HepG2 (cell line): ENCODE results near the gene DLST. TPM values are rescaled to one million over a fixed set of nuclear protein-coding genes. Genes with fewer than 3 reads are reported as not detected.

ENCODE experiments used
- CAMTA2 ChIP-seq: sonication (generic); formaldehyde crosslinking; IDR thresholded peaks from 2 replicates; pipeline ENCODE4 v1.4.0; 2020; ENCODE audit warnings: mild to moderate bottlenecking, missing genetic modification reagents, borderline replicate concordance
- FOXC1 ChIP-seq: sonication (generic); formaldehyde crosslinking; IDR thresholded peaks from 2 replicates; pipeline ENCODE4 v1.8.0; 2022; ENCODE audit warnings: mild to moderate bottlenecking, missing genetic modification reagents, borderline replicate concordance
- FOXM1 ChIP-seq: sonication (generic); formaldehyde crosslinking; IDR thresholded peaks from 2 replicates; pipeline ENCODE4 v1.5.0; 2020; ENCODE audit warnings: missing genetic modification reagents
- FOXP4 ChIP-seq: sonication (generic); formaldehyde crosslinking; IDR thresholded peaks from 2 replicates; pipeline ENCODE4 v1.4.0; 2020; ENCODE audit warnings: missing genetic modification reagents
- GABPA ChIP-seq, 2 experiments: IDR thresholded peaks; 2 replicates each; pipeline ENCODE4 v1.6.1; 2011 to 2016; ENCODE audit warnings: low read depth in 2 of 2, low read length in 1 of 2, missing biosample characterization in 1 of 2, missing genetic modification characterization in 1 of 2
- GABPB1 ChIP-seq: IDR thresholded peaks from 2 replicates; pipeline ENCODE4 v1.6.1; 2016; ENCODE audit warnings: mild to moderate bottlenecking, missing genetic modification reagents, moderate library complexity, missing compliant biosample characterization
- GPBP1L1 ChIP-seq: sonication (generic); formaldehyde crosslinking; IDR thresholded peaks from 2 replicates; pipeline ENCODE4 v1.5.0; 2020; ENCODE audit warnings: mild to moderate bottlenecking, missing genetic modification reagents
- GTF2F1 ChIP-seq: fragments of 150-350 bp; IDR thresholded peaks from 2 replicates; pipeline ENCODE4 v1.6.1; 2014; ENCODE audit warnings: low read length
- GTF3A ChIP-seq: sonication (generic); formaldehyde crosslinking; conservative IDR thresholded peaks from 2 replicates; pipeline ENCODE4 v1.4.0; 2020; ENCODE audit warnings: mild to moderate bottlenecking, missing genetic modification reagents
- HOMEZ ChIP-seq: IDR thresholded peaks from 2 replicates; pipeline ENCODE4 v1.6.1; 2016; ENCODE audit warnings: low read depth
- KDM2A ChIP-seq: sonication (generic); formaldehyde crosslinking; IDR thresholded peaks from 2 replicates; pipeline ENCODE4 v1.4.0; 2020; ENCODE audit warnings: low read depth, missing genetic modification reagents, borderline replicate concordance
- PHF8 ChIP-seq: sonication (generic); formaldehyde crosslinking; IDR thresholded peaks from 2 replicates; pipeline ENCODE4 v1.5.0; 2020; ENCODE audit warnings: missing genetic modification reagents
- SSRP1 ChIP-seq: IDR thresholded peaks from 2 replicates; pipeline ENCODE4 v1.6.1; 2016; ENCODE audit warnings: control low read depth
- TBX2 ChIP-seq: sonication (generic); formaldehyde crosslinking; IDR thresholded peaks from 2 replicates; pipeline ENCODE4 v1.5.0; 2020; ENCODE audit warnings: missing genetic modification reagents, mild to moderate bottlenecking, borderline replicate concordance
- TSC22D2 ChIP-seq: sonication (generic); formaldehyde crosslinking; IDR thresholded peaks from 2 replicates; pipeline ENCODE4 v1.5.1; 2020; ENCODE audit warnings: missing genetic modification reagents, mild to moderate bottlenecking, borderline replicate concordance
- ZNF136 ChIP-seq: sonication (generic); formaldehyde crosslinking; IDR thresholded peaks from 2 replicates; pipeline ENCODE4 v1.8.1; 2022; ENCODE audit warnings: low read depth, mild to moderate bottlenecking, moderate library complexity, missing genetic modification reagents
- ZNF383 ChIP-seq: sonication (generic); formaldehyde crosslinking; IDR thresholded peaks from 2 replicates; pipeline ENCODE4 v1.4.0; 2020; ENCODE audit warnings: missing genetic modification reagents, mild to moderate bottlenecking, borderline replicate concordance
- ZNF513 ChIP-seq: sonication (generic); formaldehyde crosslinking; conservative IDR thresholded peaks from 2 replicates; pipeline ENCODE4 v1.5.0; 2020; ENCODE audit warnings: missing genetic modification reagents
- ZNF543 ChIP-seq: sonication (generic); formaldehyde crosslinking; IDR thresholded peaks from 2 replicates; pipeline ENCODE4 v1.4.0; 2020; ENCODE audit warnings: mild to moderate bottlenecking, missing genetic modification reagents
- ZNF563 ChIP-seq: sonication (generic); formaldehyde crosslinking; IDR thresholded peaks from 2 replicates; pipeline ENCODE4 v1.8.0; 2022; ENCODE audit warnings: mild to moderate bottlenecking, moderate library complexity, missing genetic modification reagents
- ZNF703 ChIP-seq: sonication (generic); formaldehyde crosslinking; IDR thresholded peaks from 2 replicates; pipeline ENCODE4 v1.5.1; 2020; ENCODE audit warnings: missing genetic modification reagents, mild to moderate bottlenecking, moderate library complexity, borderline replicate concordance
- ZNF737 ChIP-seq: sonication (generic); formaldehyde crosslinking; IDR thresholded peaks from 2 replicates; pipeline ENCODE4 v1.5.0; 2020; ENCODE audit warnings: missing genetic modification reagents, mild to moderate bottlenecking, borderline replicate concordance
- ZNF747 ChIP-seq: sonication (generic); formaldehyde crosslinking; IDR thresholded peaks from 2 replicates; pipeline ENCODE4 v1.8.1; 2023; ENCODE audit warnings: missing genetic modification reagents, mild to moderate bottlenecking, borderline replicate concordance
- ZNF883 ChIP-seq: sonication (generic); formaldehyde crosslinking; IDR thresholded peaks from 2 replicates; pipeline ENCODE4 v1.5.1; 2020; ENCODE audit warnings: mild to moderate bottlenecking, missing genetic modification reagents; ENCODE audit errors: not compliant biosample characterization
- polyA plus RNA-seq, 8 experiments: library from polyadenylated mRNA; depleted of rRNA in 3 of 8; stranded (reverse) in 7 of 8; unstranded in 1 of 8; fragments of >200 nt; fragmentation: Illumina TruSeq in 4 of 8; extraction: Trizol in 4 of 8; gene quantifications; 2 replicates each; pipeline versions ENCODE4 v1.2.1 to v1.2.3, GENCODE V29; 2011 to 2016; ENCODE audit warnings: low read depth in 4 of 8, missing spikeins in 1 of 8, mixed read lengths in 1 of 8; ENCODE audit not compliant: insufficient read depth in 1 of 8
- total RNA-seq, 5 experiments: library from RNA; depleted of rRNA; stranded (reverse); fragments of >200 nt; fragmentation: Illumina TruSeq; extraction: Trizol; gene quantifications; 2 replicates each; pipeline ENCODE4 v1.2.3, GENCODE V29; 2016; ENCODE audit warnings: low read depth in 1 of 5

Gene DLST
- total and polyA plus RNA-seq, 2 of the 13 experiments (the other 11 are each of a cell fraction or from before 2014, with no cell fraction given): 56.5 to 94.3 TPM

- TF ChIP-seq ZNF883 (CRISPR knock-in tag): peak; percentile 7
- peak; percentile 24; the same call in 1 of the 2 replicates for TF ChIP-seq FOXP4
- no peak for TF ChIP-seq ZNF136 (CRISPR knock-in tag)
- no peak for TF ChIP-seq HOMEZ
- TF ChIP-seq PHF8 (CRISPR knock-in tag): 0 out of 2 replicates have a peak, but pooled peaks have one; percentile 17
- 0 out of 2 replicates have a peak, but pooled peaks have one; percentile 28 for TF ChIP-seq GTF3A (CRISPR knock-in tag)
- TF ChIP-seq ZNF513 (CRISPR knock-in tag): no peak
- TF ChIP-seq TSC22D2 (CRISPR knock-in tag): no peak
- no peak for TF ChIP-seq GTF2F1
- TF ChIP-seq ZNF543 (CRISPR knock-in tag): no peak
- no peak for TF ChIP-seq ZNF563 (CRISPR knock-in tag)
- no peak for TF ChIP-seq SSRP1 (CRISPR knock-in tag)
- peak; percentile 29; the same call in 1 of the 2 replicates for TF ChIP-seq KDM2A (CRISPR knock-in tag)
- TF ChIP-seq TBX2: peak; percentile 69
- no peak for TF ChIP-seq ZNF703 (CRISPR knock-in tag)
- no peak for TF ChIP-seq ZNF747 (CRISPR knock-in tag)
- TF ChIP-seq FOXM1: no peak
- TF ChIP-seq GABPA (IDR thresholded peaks at IDR 0.05; ENCODE audit: low read depth, low read length): no peak
- peak; percentile 51 for TF ChIP-seq GABPA (CRISPR knock-in tag; IDR thresholded peaks at IDR 0.05; ENCODE audit: low read depth)
- no peak for TF ChIP-seq GPBP1L1 (CRISPR knock-in tag)
- no peak for TF ChIP-seq ZNF383 (CRISPR knock-in tag)
- TF ChIP-seq CAMTA2: no peak
- peak; percentile 16; the same call in 1 of the 2 replicates for TF ChIP-seq GABPB1 (CRISPR knock-in tag)
- no peak for TF ChIP-seq ZNF737 (CRISPR knock-in tag)
- TF ChIP-seq FOXC1 (CRISPR knock-in tag): no peak; the same call in 1 of the 2 replicates
Measured at GRCh38 chr14:74950795-74951442, 69.2 kb downstream of the DLST start (continued).
